ENCODE measurements around the gene USP24. TPM values are rescaled to one million over a fixed set of nuclear protein-coding genes. Genes with fewer than 3 reads are reported as not detected.

The USP24 gene
- total and polyA plus RNA-seq, 2 donors (not counting 3 experiments of a cell fraction or from before 2014, with no cell fraction given): 8.2 to 30.0 TPM

DNA sequence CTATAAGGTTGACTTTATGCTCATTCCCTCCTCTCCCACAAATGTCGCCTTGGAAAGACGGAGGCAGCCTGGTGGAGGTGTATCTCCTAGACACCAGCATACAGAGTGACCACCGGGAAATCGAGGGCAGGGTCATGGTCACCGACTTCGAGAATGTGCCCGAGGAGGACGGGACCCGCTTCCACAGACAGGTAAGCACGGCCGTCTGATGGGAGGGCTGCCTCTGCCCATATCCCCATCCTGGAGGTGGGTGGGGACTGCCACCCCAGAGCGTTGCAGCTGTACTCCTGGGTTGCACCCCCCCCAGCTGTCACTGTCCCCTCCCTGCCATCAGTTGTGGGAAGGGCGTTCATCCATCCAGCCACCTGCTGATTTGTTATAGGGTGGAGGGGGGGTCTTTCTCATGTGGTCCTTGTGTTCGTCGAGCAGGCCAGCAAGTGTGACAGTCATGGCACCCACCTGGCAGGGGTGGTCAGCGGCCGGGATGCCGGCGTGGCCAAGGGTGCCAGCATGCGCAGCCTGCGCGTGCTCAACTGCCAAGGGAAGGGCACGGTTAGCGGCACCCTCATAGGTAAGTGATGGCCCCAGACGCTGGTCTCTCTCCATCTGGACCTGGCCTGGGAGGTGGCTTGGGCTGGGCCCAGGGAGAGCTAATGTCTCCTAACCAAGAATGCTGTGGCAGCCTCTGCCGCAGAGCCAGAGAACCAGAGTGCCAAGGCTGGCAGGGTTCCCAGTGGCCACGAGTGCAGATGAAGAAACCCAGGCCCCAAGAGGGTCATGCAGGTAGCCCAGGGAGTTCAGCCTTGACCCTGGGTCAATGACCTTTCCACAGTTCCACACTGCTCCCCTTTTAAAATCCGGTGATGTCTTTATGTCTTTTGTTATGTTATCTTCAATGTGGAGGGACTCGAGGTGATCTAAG is 162.7 kb downstream of the USP24 start:
- no TSS peak for BruUV-seq (replicated peaks)
- H2AFZ ChIP-seq (ENCODE audit: low read depth, low read length): no peak overlapping the region
- intact Hi-C loops (cut with micrococcal nuclease): no loop called here
- H3K9me1 ChIP-seq (replicated peaks; ENCODE audit: control insufficient read depth, extremely low read depth, insufficient read depth, low read length): no peaks in the 10 kb centered on the region
- FAIRE-seq (no peak), DNase-seq (ENCODE audit: low read depth, low spot score) (no peak)
- CTCF ChIA-PET: no interaction called here
- H3K4me3 ChIP-seq (replicated peaks in 1 of 3; ENCODE audit: insufficient read depth in 1 of 3, low read depth in 1 of 3, low read length in 3 of 3): no peak overlapping the region
- no peaks in the 10 kb centered on the region for H3K79me2 ChIP-seq (ENCODE audit: control insufficient read depth, insufficient read depth, low read length)
- no peak overlapping the region for H3K27ac ChIP-seq (ENCODE audit: insufficient read depth, low read depth, low read length)
- H3K27me3 ChIP-seq (ENCODE audit: control insufficient read depth in 2 of 2, insufficient read depth in 2 of 2, low read length in 2 of 2): peaks cover 0 to 1% of the 10 kb centered on the region in 2 experiments
- H3K36me3 ChIP-seq (ENCODE audit: control insufficient read depth in 2 of 2, extremely low read depth in 1 of 2, insufficient read depth in 2 of 2, low read length in 2 of 2): no peaks in the 10 kb centered on the region
- H3K9ac ChIP-seq (replicated peaks; ENCODE audit: extremely low read depth, insufficient read depth, low read length): no peak overlapping the region
- no peaks in the 10 kb centered on the region for H4K20me1 ChIP-seq (replicated peaks; ENCODE audit: control insufficient read depth, extremely low read depth, insufficient read depth, low read length)
- POLR2A ChIA-PET: no interaction called here
- H3K4me1 ChIP-seq (ENCODE audit: control insufficient read depth, extremely low read depth, insufficient read depth, low read length): no peaks in the 10 kb centered on the region
- no peaks in the 10 kb centered on the region for H3K9me3 ChIP-seq (replicated peaks; ENCODE audit: control insufficient read depth, insufficient read depth, low read length)
- dilution Hi-C loops (cut with MboI; ENCODE audit: extremely low pct_ligation_motif_present, low sequenced_read_pairs): no loop called here
- no peak overlapping the region for H3K4me2 ChIP-seq (ENCODE audit: insufficient read depth, low read length)
- TF ChIP-seq GATA2 (IDR thresholded peaks at IDR 0.05; ENCODE audit: insufficient read depth, insufficient read length, low read depth, low read length): no peak
- no peak for TF ChIP-seq FOS (IDR thresholded peaks at IDR 0.05; ENCODE audit: borderline replicate concordance, insufficient read depth, low read length)
- TF ChIP-seq POLR2A (IDR thresholded peaks at IDR 0.05; ENCODE audit: low read depth, low read length): no peak
- TF ChIP-seq POLR2AphosphoS5 (IDR thresholded peaks at IDR 0.05; ENCODE audit: insufficient read depth, low read depth, low read length): no peak
- no peak for TF ChIP-seq EZH2 (IDR thresholded peaks at IDR 0.05; ENCODE audit: borderline replicate concordance, low read depth, low read length, severe bottlenecking)
- TF ChIP-seq CTCF (IDR thresholded peaks at IDR 0.05; ENCODE audit: extremely low read depth in 1 of 2, insufficient read depth in 1 of 2, low read depth in 1 of 2, low read length in 2 of 2): no peak
- TF ChIP-seq MYC (IDR thresholded peaks at IDR 0.05; ENCODE audit: low read depth, low read length): no peak
- no peak for TF ChIP-seq MAX (IDR thresholded peaks at IDR 0.05; ENCODE audit: insufficient read depth, insufficient read length)
- no peak for TF ChIP-seq JUN (IDR thresholded peaks at IDR 0.05; ENCODE audit: borderline replicate concordance, insufficient read depth, insufficient read length, low read depth)

Data from endothelial cell of umbilical vein (primary cell).